SK-N-SH (cell line): ENCODE results near the gene PPP2R3A. TPM values are rescaled to one million over a fixed set of nuclear protein-coding genes. Genes with fewer than 3 reads are reported as not detected.

Experiments used
- CTCF ChIA-PET: fragments of 300-600, 350-600 bp; formaldehyde crosslinking; extraction: SDS; loops from one replicate; lab custom pipeline; 2021; lab: Yijun Ruan, JAX
- POLR2A ChIA-PET: fragments of 350-600 bp; sonication (Branson Sonifier 250); formaldehyde crosslinking; extraction: SDS; loops from one replicate; lab custom pipeline; 2020; ENCODE audit warnings: antibody characterized with exemption, inconsistent platforms; lab: Yijun Ruan, JAX
- DNase-seq: peaks from one replicate; pipeline ENCODE4 v3.0.0; 2012
- H2AFZ ChIP-seq: fragments of 200-600 bp; sonication (generic); 2 replicates; pipeline ENCODE4 v1.8.1; 2016; ENCODE audit warnings: antibody characterized with exemption, mild to moderate bottlenecking, low read depth
- H3F3A ChIP-seq: fragments of 200-600 bp; sonication (generic); replicated peaks from 2 replicates; pipeline ENCODE3; 2016; ENCODE audit warnings: antibody characterized with exemption, mild to moderate bottlenecking; ENCODE audit not compliant: insufficient read depth
- H3K27ac ChIP-seq, 2 experiments: fragments of 200-500 bp in 1 of 2; fragments of 200-600 bp in 1 of 2; sonication (Bioruptor generic) in 1 of 2; sonication (generic), shearing (Covaris generic) in 1 of 2; 2 replicates each; pipeline versions ENCODE4 v1.5.1 to v1.6.1; 2014 to 2016; ENCODE audit warnings: low read depth in 2 of 2, inconsistent platforms in 1 of 2, low read length in 1 of 2, mild to moderate bottlenecking in 1 of 2, mixed read lengths in 1 of 2
- H3K27me3 ChIP-seq: fragments of 200-600 bp; sonication (generic), shearing (Covaris generic); 2 replicates; pipeline ENCODE4 v1.6.1; 2016; ENCODE audit warnings: mixed run types; ENCODE audit not compliant: insufficient read depth
- H3K36me3 ChIP-seq, 2 experiments: fragments of 200-500 bp in 1 of 2; fragments of 200-600 bp in 1 of 2; sonication (Bioruptor generic) in 1 of 2; sonication (generic) in 1 of 2; replicated peaks in 1 of 2; 2 replicates each; pipeline versions ENCODE3 to v1.5.1; 2014 to 2016; ENCODE audit warnings: low read length in 1 of 2, mild to moderate bottlenecking in 1 of 2; ENCODE audit not compliant: insufficient read depth in 2 of 2, control insufficient read depth in 1 of 2
- H3K4me1 ChIP-seq, 2 experiments: fragments of 200-500 bp in 1 of 2; fragments of 200-600 bp in 1 of 2; sonication (Bioruptor generic) in 1 of 2; sonication (generic), shearing (Covaris generic) in 1 of 2; 2 replicates each; pipeline versions ENCODE4 v1.5.1 to v1.6.1; 2014 to 2016; ENCODE audit warnings: low read depth in 1 of 2, low read length in 1 of 2, mixed run types in 1 of 2; ENCODE audit not compliant: insufficient read depth in 2 of 2, control insufficient read depth in 1 of 2
- H3K4me2 ChIP-seq: fragments of 200-600 bp; sonication (generic), shearing (Covaris generic); 2 replicates; pipeline ENCODE4 v1.6.1; 2017; ENCODE audit warnings: mixed run types
- H3K4me3 ChIP-seq, 2 experiments: fragments of 200-500 bp in 1 of 2; fragments of 200-600 bp in 1 of 2; sonication (Bioruptor generic) in 1 of 2; sonication (generic), shearing (Covaris generic) in 1 of 2; 2 replicates each; pipeline versions ENCODE4 v1.5.1 to v1.8.1; 2014 to 2016; ENCODE audit warnings: low read depth in 2 of 2, inconsistent platforms in 1 of 2, low read length in 1 of 2, mild to moderate bottlenecking in 1 of 2, mixed read lengths in 1 of 2, moderate library complexity in 1 of 2
- H3K79me2 ChIP-seq: fragments of 200-600 bp; sonication (generic); 2 replicates; pipeline ENCODE4 v1.8.1; 2017; ENCODE audit warnings: mild to moderate bottlenecking; ENCODE audit not compliant: insufficient read depth
- H3K9ac ChIP-seq: fragments of 200-600 bp; sonication (generic); 2 replicates; pipeline ENCODE4 v1.6.1; 2017; ENCODE audit warnings: mixed run types
- H3K9me2 ChIP-seq: fragments of 200-600 bp; sonication (generic); 2 replicates; pipeline ENCODE4 v1.6.1; 2017; ENCODE audit warnings: mixed run types
- H3K9me3 ChIP-seq: fragments of 200-600 bp; sonication (generic); 2 replicates; pipeline ENCODE4 v1.6.1; 2017; ENCODE audit warnings: mixed run types, mild to moderate bottlenecking, moderate library complexity
- H4K20me1 ChIP-seq: fragments of 200-600 bp; sonication (generic); 2 replicates; pipeline ENCODE4 v1.6.1; 2017; ENCODE audit warnings: mild to moderate bottlenecking, mixed run types; ENCODE audit not compliant: insufficient read depth
- CHD2 ChIP-seq: fragments of 150-350 bp; IDR thresholded peaks from 2 replicates; pipeline ENCODE4 v1.6.1; 2018; ENCODE audit warnings: low read length; ENCODE audit not compliant: partially characterized antibody
- EP300 ChIP-seq, 2 experiments: IDR thresholded peaks; 2 replicates each; pipeline versions ENCODE4 v1.4.0 to v1.6.1; 2012; ENCODE audit warnings: borderline replicate concordance in 1 of 2, low read depth in 1 of 2, low read length in 1 of 2
- FOXM1 ChIP-seq: IDR thresholded peaks from 2 replicates; pipeline ENCODE4 v1.4.0; 2012; ENCODE audit warnings: low read depth, mild to moderate bottlenecking
- GATA2 ChIP-seq: sonication (generic); formaldehyde crosslinking; IDR thresholded peaks from 2 replicates; pipeline ENCODE4 v1.5.0; 2020; ENCODE audit warnings: mild to moderate bottlenecking, missing genetic modification reagents
- SMC3 ChIP-seq: IDR thresholded peaks from 2 replicates; pipeline ENCODE4 v1.6.1; 2012; ENCODE audit warnings: low read depth, low read length, improper control_type of control experiment
- ZBTB33 ChIP-seq: IDR thresholded peaks from 2 replicates; pipeline ENCODE4 v1.4.0; 2012; ENCODE audit warnings: low read depth, borderline replicate concordance
- WGBS: methylation state at CpG from one replicate; pipeline ENCODE4 v1.1.6; 2017; ENCODE audit warnings: low lambda C conversion rate; 5-methylcytosine and 5-hydroxymethylcytosine counted together
- polyA plus RNA-seq, 3 experiments: library from polyadenylated mRNA; depleted of rRNA; stranded (reverse); fragments of >200 nt; gene quantifications; 2 replicates each; pipeline ENCODE4 v1.2.3, GENCODE V29; 2012
- TF ChIP-seq, protein P1 (sequence below): IDR thresholded peaks from 2 replicates; pipeline ENCODE4; 2012
- TF ChIP-seq, protein P2 (sequence below): fragments of 150-350 bp; IDR thresholded peaks from 2 replicates; pipeline ENCODE4 v1.6.1; 2016; ENCODE audit warnings: mild to moderate bottlenecking, low read depth, low read length

Gene PPP2R3A
- polyA plus RNA-seq, 1 of the 3 experiments (the other 2 are of a cell fraction) = 3.9 TPM

- H3K4me2 ChIP-seq = no peak overlapping the region
- H3K79me2 ChIP-seq = peaks cover 51% of the 10 kb centered on the region; the same call in 1 of the 2 replicates
- H3K36me3 ChIP-seq = peaks cover 7 to 9% of the 10 kb centered on the region in 2 experiments
- H3K27me3 ChIP-seq = no peaks in the 10 kb centered on the region
- no peak overlapping the region for H3K9ac ChIP-seq
- no peak overlapping the region for H2AFZ ChIP-seq
- H3K9me3 ChIP-seq = no peaks in the 10 kb centered on the region
- H4K20me1 ChIP-seq = no peaks in the 10 kb centered on the region; the same call in 1 of the 2 replicates
- TF ChIP-seq GATA2 (CRISPR knock-in tag) = no peak
- no peak for TF ChIP-seq EP300 (IDR thresholded peaks at IDR 0.05; ENCODE audit: borderline replicate concordance in 1 of 2, low read depth in 1 of 2, low read length in 1 of 2)
- TF ChIP-seq ZBTB33 = no peak
- WGBS = 97% methylated on average over 6 of the region's 6 CpGs
- ChIA-PET CTCF (interaction anchor here (5.0 kb wide), 1 partner anchor 20 kb away, joined by 28 read pairs; no protein-coding TSS in a partner anchor), POLR2A (no interaction called here)
- H3K4me1 ChIP-seq = peaks cover 5 to 11% of the 10 kb centered on the region in 2 experiments; a peak in 3 of 4 replicates
- peaks cover 11% of the 10 kb centered on the region for H3F3A ChIP-seq
- H3K4me3 ChIP-seq = no peak overlapping the region
- no peaks in the 10 kb centered on the region for H3K9me2 ChIP-seq
- no peak for DNase-seq
- no peak overlapping the region for H3K27ac ChIP-seq
These were observed 57.2 kb downstream of the PPP2R3A start for GRCh38 chr3:136022529-136023263.

- H3K9me3 ChIP-seq = no peaks in the 10 kb centered on the region
- ChIA-PET POLR2A (no interaction called here), CTCF (interaction anchor here (0.6 to 5.0 kb wide), 3 partner anchors 19 to 369 kb away, joined by 3 to 28 read pairs (median 6); no protein-coding TSS in a partner anchor)
- no peak overlapping the region for H3K4me3 ChIP-seq
- no peak overlapping the region for H2AFZ ChIP-seq
- H4K20me1 ChIP-seq = no peaks in the 10 kb centered on the region; the same call in 1 of the 2 replicates
- no peak overlapping the region for H3K9ac ChIP-seq
- no peak overlapping the region for H3K27ac ChIP-seq
- no peaks in the 10 kb centered on the region for H3K27me3 ChIP-seq
- H3F3A ChIP-seq = peaks cover 11% of the 10 kb centered on the region
- WGBS = 94% methylated on average over 3 of the region's 3 CpGs
- no peak overlapping the region for H3K4me2 ChIP-seq
- TF ChIP-seq, protein P1, sequence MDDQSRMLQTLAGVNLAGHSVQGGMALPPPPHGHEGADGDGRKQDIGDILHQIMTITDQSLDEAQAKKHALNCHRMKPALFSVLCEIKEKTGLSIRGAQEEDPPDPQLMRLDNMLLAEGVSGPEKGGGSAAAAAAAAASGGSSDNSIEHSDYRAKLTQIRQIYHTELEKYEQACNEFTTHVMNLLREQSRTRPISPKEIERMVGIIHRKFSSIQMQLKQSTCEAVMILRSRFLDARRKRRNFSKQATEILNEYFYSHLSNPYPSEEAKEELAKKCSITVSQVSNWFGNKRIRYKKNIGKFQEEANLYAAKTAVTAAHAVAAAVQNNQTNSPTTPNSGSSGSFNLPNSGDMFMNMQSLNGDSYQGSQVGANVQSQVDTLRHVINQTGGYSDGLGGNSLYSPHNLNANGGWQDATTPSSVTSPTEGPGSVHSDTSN = no peak
- TF ChIP-seq, protein P2, sequence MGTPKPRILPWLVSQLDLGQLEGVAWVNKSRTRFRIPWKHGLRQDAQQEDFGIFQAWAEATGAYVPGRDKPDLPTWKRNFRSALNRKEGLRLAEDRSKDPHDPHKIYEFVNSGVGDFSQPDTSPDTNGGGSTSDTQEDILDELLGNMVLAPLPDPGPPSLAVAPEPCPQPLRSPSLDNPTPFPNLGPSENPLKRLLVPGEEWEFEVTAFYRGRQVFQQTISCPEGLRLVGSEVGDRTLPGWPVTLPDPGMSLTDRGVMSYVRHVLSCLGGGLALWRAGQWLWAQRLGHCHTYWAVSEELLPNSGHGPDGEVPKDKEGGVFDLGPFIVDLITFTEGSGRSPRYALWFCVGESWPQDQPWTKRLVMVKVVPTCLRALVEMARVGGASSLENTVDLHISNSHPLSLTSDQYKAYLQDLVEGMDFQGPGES = no peak
- TF ChIP-seq FOXM1 (no peak), SMC3 (no peak), CHD2 (no peak)
- DNase-seq = no peak
- H3K9me2 ChIP-seq = no peaks in the 10 kb centered on the region
- peaks cover 9 to 14% of the 10 kb centered on the region in 2 experiments for H3K36me3 ChIP-seq
- H3K79me2 ChIP-seq = peaks cover 45% of the 10 kb centered on the region; the same call in 1 of the 2 replicates
- H3K4me1 ChIP-seq = peaks cover 5 to 11% of the 10 kb centered on the region in 2 experiments; a peak in 3 of 4 replicates
These were observed 57.9 kb downstream of the PPP2R3A start for GRCh38 chr3:136023264-136023978.
